Measurements from ENCODE around the gene INHBC. TPM values are rescaled to one million over a fixed set of nuclear protein-coding genes. Genes with fewer than 3 reads are reported as not detected.
"Not testable (repeated sequence)": the region's sequence is repeated elsewhere in the genome, so short reads cannot be mapped to it uniquely, and the experiment has no call there.

INHBC gene
- total RNA-seq, 3 donors from 2014 or later = not detected

- intact Hi-C loops (cut with DNase I, micrococcal nuclease) = no loop called here
- no peak for TF ChIP-seq CTCF (IDR thresholded peaks at IDR 0.05)
- no peaks in the 10 kb centered on the region for H3K9me3 ChIP-seq
- DNase-seq (no peak), ATAC-seq (no peak)
- no peaks in the 10 kb centered on the region for H3K36me3 ChIP-seq (ENCODE audit: low read depth)
- H3K4me3 ChIP-seq = no peak overlapping the region
- no peaks in the 10 kb centered on the region for H3K4me1 ChIP-seq (ENCODE audit: low read depth)
Measured at GRCh38 chr12:57439762-57440266, 5.2 kb downstream of the INHBC start.

- H3K36me3 ChIP-seq (ENCODE audit: low read depth); H3K9me3 ChIP-seq; H3K4me3 ChIP-seq; ATAC-seq; DNase-seq; H3K4me1 ChIP-seq (ENCODE audit: low read depth); intact Hi-C loops (cut with DNase I, micrococcal nuclease): not testable (repeated sequence)
Measured at GRCh38 chr12:57441393-57441792, 6.8 kb downstream of the INHBC start.

GRCh38 chr12:57441846-57442427 lies 7.4 kb downstream of the INHBC start:
- ATAC-seq (no peak), DNase-seq (no peak)
- Histone ChIP-seq H3K9me3 (no peaks in the 10 kb centered on the region), H3K36me3 (ENCODE audit: low read depth) (no peaks in the 10 kb centered on the region), H3K4me3 (no peak overlapping the region), H3K4me1 (ENCODE audit: low read depth) (no peaks in the 10 kb centered on the region)
- no peak for TF ChIP-seq CTCF (IDR thresholded peaks at IDR 0.05)
- intact Hi-C loops (cut with DNase I, micrococcal nuclease) = no loop called here

GRCh38 chr12:57444337-57444736 lies 9.8 kb downstream of the INHBC start:
- H3K9me3 ChIP-seq; H3K36me3 ChIP-seq (ENCODE audit: low read depth); H3K4me3 ChIP-seq; H3K4me1 ChIP-seq (ENCODE audit: low read depth); DNase-seq; intact Hi-C loops (cut with DNase I, micrococcal nuclease); ATAC-seq: not testable (repeated sequence)

GRCh38 chr12:57444744-57445143 lies 10.2 kb downstream of the INHBC start:
- intact Hi-C loops (cut with DNase I, micrococcal nuclease) = no loop called here
- DNase-seq = no peak

GRCh38 chr12:57446292-57446960 lies 11.8 kb downstream of the INHBC start:
- intact Hi-C loops (cut with DNase I, micrococcal nuclease) = no loop called here
- H3K9me3 ChIP-seq = no peaks in the 10 kb centered on the region
- no peak overlapping the region for H3K4me3 ChIP-seq
- H3K36me3 ChIP-seq (ENCODE audit: low read depth) = no peaks in the 10 kb centered on the region
- no peak for DNase-seq
- no peak for ATAC-seq
- TF ChIP-seq CTCF (IDR thresholded peaks at IDR 0.05) = no peak
- no peaks in the 10 kb centered on the region for H3K4me1 ChIP-seq (ENCODE audit: low read depth)

More at GRCh38 chr12:57444744-57445143, 10.2 kb downstream of the INHBC start:
- Histone ChIP-seq H3K36me3 (ENCODE audit: low read depth) (no peaks in the 10 kb centered on the region), H3K4me3 (no peak overlapping the region), H3K4me1 (ENCODE audit: low read depth) (no peaks in the 10 kb centered on the region), H3K9me3 (no peaks in the 10 kb centered on the region)
- TF ChIP-seq CTCF (IDR thresholded peaks at IDR 0.05) = no peak
- ATAC-seq = no peak
